Gastroesophageal sphincter (tissue), 3 donors: Measurements from ENCODE around the gene SFT2D3.

Experiments
- CTCF ChIP-seq, 4 experiments: fragments of 200-600 bp in 2 of 4; fragments of 450-650 bp in 2 of 4; sonication (generic) in 1 of 4; IDR thresholded peaks; one replicate each; pipeline ENCODE4 v1.5.1; 2017 to 2019; ENCODE audit warnings: antibody characterized with exemption in 4 of 4, mild to moderate bottlenecking in 2 of 4, moderate library complexity in 2 of 4
- EP300 ChIP-seq: sonication (generic); formaldehyde crosslinking; IDR thresholded peaks from one replicate; pipeline ENCODE4 v1.6.1; 2017; ENCODE audit warnings: antibody characterized with exemption, mild to moderate bottlenecking
- POLR2A ChIP-seq, 2 donors: fragments of 450-650 bp; IDR thresholded peaks; one replicate each; pipeline ENCODE4 v1.6.1; 2017; ENCODE audit warnings: antibody characterized with exemption in 2 of 2, mild to moderate bottlenecking in 2 of 2, moderate library complexity in 1 of 2
- POLR2AphosphoS5 ChIP-seq: sonication (generic); formaldehyde crosslinking; IDR thresholded peaks from one replicate; pipeline ENCODE4 v1.6.1; 2017; ENCODE audit warnings: antibody characterized with exemption

GRCh38 chr2:127681288-127681804, 20.0 kb upstream of the SFT2D3 start:
- TF ChIP-seq POLR2A (IDR thresholded peaks at IDR 0.05) (no peak), CTCF (IDR thresholded peaks at IDR 0.05) (peak in 1 of 4 experiments; percentile 11), POLR2AphosphoS5 (no peak), EP300 (no peak)
